ENCODE measurements around the gene UBE2I. TPM values are rescaled to one million over a fixed set of nuclear protein-coding genes. Genes with fewer than 3 reads are reported as not detected.

Gene UBE2I
- total RNA-seq, 2 donors from 2014 or later, result 101 to 143 TPM

- Histone ChIP-seq H3K36me3 (peaks cover 22% of the 10 kb centered on the region), H3K4me3 (no peak overlapping the region), H3K27me3 (no peaks in the 10 kb centered on the region), H3K9me3 (no peaks in the 10 kb centered on the region), H3K27ac (no peak overlapping the region), H3K4me1 (peaks cover 11% of the 10 kb centered on the region), H3K9ac (ENCODE audit: low read depth in 2 of 2, low read length in 2 of 2) (no peak overlapping the region)
- TF ChIP-seq, protein P1, sequence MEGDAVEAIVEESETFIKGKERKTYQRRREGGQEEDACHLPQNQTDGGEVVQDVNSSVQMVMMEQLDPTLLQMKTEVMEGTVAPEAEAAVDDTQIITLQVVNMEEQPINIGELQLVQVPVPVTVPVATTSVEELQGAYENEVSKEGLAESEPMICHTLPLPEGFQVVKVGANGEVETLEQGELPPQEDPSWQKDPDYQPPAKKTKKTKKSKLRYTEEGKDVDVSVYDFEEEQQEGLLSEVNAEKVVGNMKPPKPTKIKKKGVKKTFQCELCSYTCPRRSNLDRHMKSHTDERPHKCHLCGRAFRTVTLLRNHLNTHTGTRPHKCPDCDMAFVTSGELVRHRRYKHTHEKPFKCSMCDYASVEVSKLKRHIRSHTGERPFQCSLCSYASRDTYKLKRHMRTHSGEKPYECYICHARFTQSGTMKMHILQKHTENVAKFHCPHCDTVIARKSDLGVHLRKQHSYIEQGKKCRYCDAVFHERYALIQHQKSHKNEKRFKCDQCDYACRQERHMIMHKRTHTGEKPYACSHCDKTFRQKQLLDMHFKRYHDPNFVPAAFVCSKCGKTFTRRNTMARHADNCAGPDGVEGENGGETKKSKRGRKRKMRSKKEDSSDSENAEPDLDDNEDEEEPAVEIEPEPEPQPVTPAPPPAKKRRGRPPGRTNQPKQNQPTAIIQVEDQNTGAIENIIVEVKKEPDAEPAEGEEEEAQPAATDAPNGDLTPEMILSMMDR (IDR thresholded peaks at IDR 0.05), result no peak
- DNase-seq, result no peak
- intact Hi-C loops (cut with DNase I), result no loop called here
Observed at GRCh38 chr16:1314399-1315068, 5.1 kb downstream of the UBE2I start.

DNA sequence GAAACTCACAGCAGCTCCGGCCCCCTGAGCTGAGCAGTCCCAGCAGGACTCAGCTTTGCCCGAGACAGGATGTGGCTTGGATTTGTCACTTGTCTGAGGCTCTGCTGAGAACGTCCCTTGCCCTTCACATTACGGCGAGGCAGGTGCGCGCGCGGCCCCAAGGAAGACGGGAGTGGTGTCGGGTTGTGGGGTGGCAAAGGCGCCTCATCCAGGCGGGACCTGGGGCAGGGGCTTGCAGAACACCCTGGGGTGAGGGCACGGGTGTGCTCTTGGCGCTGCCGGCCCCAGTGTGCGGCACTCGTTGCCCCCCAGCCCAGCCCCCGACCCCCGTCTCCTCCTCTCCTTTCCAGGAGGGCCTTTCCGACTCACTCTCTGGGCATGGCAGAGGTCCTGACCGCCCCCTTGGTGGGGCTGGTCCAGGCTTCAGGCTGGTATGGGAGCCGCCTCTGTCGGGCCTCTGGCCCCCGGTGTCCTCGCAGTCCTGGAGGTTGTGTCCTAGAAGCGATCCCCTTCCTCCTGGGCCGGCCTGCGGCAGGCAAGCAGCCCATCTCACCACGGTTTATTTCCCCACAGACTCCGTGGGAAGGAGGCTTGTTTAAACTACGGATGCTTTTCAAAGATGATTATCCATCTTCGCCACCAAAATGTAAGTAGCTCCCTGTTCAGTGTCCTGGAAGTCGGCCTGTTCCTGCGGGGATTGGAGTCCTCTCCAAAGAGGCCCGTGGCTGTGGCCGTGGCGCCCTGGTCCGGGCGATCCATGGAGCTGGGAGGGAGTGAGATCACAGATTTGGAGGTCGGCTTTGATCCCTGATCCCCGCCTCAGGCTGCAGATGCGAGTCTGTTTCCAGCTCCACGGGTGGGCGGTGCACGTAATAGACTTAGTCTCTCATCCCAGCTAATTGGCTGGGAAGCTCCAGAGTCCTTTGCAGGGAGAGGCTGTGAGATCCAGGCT is 5.9 kb downstream of the UBE2I start:
- Histone ChIP-seq H3K27me3 (no peaks in the 10 kb centered on the region), H3K36me3 (peaks cover 29% of the 10 kb centered on the region), H3K9ac (ENCODE audit: low read depth in 2 of 2, low read length in 2 of 2) (no peak overlapping the region), H3K9me3 (no peaks in the 10 kb centered on the region), H3K27ac (no peak overlapping the region), H3K4me3 (no peak overlapping the region), H3K4me1 (peaks cover 11% of the 10 kb centered on the region)
- intact Hi-C loops (cut with DNase I), result no loop called here
- DNase-seq, result no peak
- TF ChIP-seq, protein P1 (IDR thresholded peaks at IDR 0.05), result no peak

DNA sequence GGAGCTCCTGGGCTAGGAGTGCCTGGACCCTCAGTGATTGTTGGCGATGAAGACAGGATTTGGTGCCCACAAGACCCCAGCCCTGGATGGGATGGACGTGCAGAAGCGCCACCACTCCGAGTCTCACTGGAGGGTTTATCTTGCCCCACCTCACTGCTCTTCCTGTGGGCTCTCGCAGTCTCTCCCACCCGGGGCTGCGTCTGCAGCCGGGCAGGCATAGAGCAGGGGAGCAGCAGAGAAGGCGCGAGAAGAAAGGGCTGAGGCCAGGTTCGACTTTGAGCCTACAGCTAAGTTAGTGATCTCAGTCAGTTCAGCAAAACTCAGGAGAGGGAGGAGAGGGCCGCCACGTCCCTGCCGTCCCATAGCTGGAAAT is 6.6 kb downstream of the UBE2I start:
- Histone ChIP-seq H3K27ac (no peak overlapping the region), H3K4me1 (peaks cover 11% of the 10 kb centered on the region), H3K4me3 (no peak overlapping the region), H3K27me3 (no peaks in the 10 kb centered on the region), H3K9ac (ENCODE audit: low read depth in 2 of 2, low read length in 2 of 2) (no peak overlapping the region), H3K36me3 (peaks cover 29% of the 10 kb centered on the region), H3K9me3 (no peaks in the 10 kb centered on the region)
- TF ChIP-seq, protein P1 (IDR thresholded peaks at IDR 0.05), result no peak
- no peak for DNase-seq
- intact Hi-C loops (cut with DNase I), result no loop called here

DNA sequence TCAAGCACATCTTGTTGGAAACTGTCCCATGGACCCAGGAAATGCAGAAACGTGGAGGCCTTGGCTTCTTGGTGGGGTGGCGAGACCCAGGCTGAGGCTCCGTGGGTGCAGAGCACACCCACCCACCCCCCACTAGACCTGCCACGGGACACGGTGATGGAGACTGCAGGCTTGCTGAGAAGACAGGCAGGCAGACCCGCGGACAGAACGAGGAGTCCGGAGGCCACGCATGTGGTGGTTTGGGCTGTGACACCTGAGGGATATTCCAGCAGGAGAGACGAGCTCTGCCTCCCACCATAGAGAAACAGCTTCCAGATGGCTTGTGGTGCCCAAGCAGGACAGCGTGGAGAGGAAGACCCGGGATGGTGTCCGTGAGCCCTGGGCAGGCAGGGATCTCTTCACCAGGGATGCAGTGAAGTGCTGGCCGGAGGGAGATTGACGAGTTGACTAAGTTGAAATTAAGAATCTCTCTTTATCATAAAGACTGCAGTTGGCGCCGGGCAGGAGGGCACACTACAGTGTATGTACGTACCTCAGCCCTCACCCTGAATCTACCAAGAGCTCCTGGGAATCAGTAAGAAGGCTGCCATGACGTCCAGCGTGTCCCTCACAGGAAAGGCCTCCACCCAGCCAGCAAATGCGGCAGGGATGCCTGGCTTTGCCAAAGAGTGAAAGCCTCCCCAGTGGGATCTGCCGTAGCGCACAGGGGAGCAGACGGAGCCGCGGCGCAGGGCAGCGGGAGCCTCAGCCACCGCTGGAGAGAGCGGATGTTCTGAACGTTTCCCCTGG is 8.2 kb downstream of the UBE2I start:
- H3K4me3 ChIP-seq, result no peak overlapping the region
- no peak for DNase-seq
- TF ChIP-seq, protein P1 (IDR thresholded peaks at IDR 0.05), result no peak
- H3K4me1 ChIP-seq, result no peaks in the 10 kb centered on the region
- H3K9me3 ChIP-seq, result no peaks in the 10 kb centered on the region
- no peaks in the 10 kb centered on the region for H3K27me3 ChIP-seq
- H3K27ac ChIP-seq, result no peak overlapping the region
- intact Hi-C loops (cut with DNase I), result no loop called here
- H3K9ac ChIP-seq (ENCODE audit: low read depth in 2 of 2, low read length in 2 of 2), result no peak overlapping the region
- peaks cover 29% of the 10 kb centered on the region for H3K36me3 ChIP-seq

DNA sequence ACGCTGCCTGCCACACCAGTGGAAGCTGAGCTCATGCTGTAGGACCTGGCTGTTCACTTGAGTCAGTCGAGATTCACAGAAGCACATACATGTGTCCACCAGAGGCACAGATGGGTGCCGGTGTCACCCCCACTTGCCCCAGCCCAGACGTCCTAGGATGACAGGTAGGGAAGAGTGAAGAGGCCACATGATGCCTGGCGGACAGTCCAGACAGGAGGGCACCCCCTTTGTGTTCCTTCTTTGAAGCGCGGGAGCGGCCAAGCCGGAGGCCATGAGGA is 8.8 kb downstream of the UBE2I start:
- Histone ChIP-seq H3K4me1 (no peaks in the 10 kb centered on the region), H3K27ac (no peak overlapping the region), H3K4me3 (no peak overlapping the region), H3K36me3 (peaks cover 30% of the 10 kb centered on the region), H3K9me3 (no peaks in the 10 kb centered on the region), H3K27me3 (no peaks in the 10 kb centered on the region), H3K9ac (ENCODE audit: low read depth in 2 of 2, low read length in 2 of 2) (no peak overlapping the region)
- intact Hi-C loops (cut with DNase I), result no loop called here
- TF ChIP-seq, protein P1 (IDR thresholded peaks at IDR 0.05), result no peak
- DNase-seq, result no peak

Measured in colonic mucosa (tissue), 4 donors.